Hippocampal formation (tissue), 2 donors: ENCODE data around the gene UCN.
"Not testable (repeated sequence)": the region's sequence is repeated elsewhere in the genome, so short reads cannot be mapped to it uniquely, and the experiment has no call there.

ENCODE experiments used
- DNase-seq, 2 donors: peaks; one replicate each; lab custom pipeline; 2025; lab: John Stamatoyannopoulos, UW

Gene UCN

DNA sequence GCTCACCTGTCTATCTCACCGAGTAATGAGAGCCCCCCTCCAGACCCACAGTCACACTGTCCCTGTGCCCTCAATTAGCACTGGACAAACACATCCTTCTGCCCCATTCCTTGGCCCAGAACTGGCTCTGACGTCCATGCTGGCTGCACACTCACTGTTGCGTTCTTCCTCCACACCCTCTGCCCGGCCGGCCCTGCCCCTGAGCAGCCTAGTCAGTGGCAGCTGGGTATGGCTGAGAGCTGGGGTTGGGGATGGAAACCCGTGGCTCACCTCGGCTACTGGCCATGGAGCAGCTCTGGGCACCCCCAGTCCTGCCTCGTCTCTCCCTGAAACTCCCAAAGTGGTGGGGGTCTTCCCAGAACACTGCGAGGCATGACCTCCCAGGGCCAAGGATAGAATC, 6.5 kb upstream of the UCN start:
- no peak for DNase-seq

DNA sequence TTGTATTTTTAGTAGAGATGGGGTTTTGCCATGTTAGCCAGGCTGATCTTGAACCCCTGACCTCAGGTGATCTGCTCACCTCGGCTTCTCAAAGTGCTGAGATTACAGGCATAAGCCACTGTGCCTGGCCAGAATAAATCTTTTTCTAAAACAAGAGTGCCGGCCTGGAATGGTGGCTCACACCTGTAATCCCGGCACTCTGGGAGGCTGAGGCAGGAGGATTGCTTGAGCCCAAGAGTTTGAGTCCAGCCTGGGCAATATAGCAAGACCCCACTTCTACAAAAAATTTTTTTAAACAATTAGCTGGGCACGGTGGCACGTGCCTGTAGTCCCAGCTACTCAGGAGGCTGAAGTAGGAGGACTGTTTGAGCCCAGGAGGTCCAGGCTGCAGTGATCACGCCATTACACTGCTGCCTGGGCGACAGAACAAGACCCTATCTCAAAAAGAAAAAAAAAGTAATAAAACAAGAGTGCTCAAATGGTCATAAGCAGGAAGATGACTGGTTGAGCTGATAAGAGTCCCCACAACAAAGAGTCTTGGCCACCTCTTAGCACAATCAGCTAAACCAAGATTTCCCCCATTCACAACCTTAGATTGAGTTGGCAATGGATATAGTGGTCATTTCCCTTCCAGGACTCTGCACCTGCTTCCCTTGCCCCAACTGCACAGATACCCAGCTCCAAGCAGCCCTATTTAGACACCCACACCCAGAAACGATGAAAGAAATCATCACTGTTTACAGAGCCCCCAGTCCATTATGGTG, 5.8 kb upstream of the UCN start:
- no peak for DNase-seq

DNA sequence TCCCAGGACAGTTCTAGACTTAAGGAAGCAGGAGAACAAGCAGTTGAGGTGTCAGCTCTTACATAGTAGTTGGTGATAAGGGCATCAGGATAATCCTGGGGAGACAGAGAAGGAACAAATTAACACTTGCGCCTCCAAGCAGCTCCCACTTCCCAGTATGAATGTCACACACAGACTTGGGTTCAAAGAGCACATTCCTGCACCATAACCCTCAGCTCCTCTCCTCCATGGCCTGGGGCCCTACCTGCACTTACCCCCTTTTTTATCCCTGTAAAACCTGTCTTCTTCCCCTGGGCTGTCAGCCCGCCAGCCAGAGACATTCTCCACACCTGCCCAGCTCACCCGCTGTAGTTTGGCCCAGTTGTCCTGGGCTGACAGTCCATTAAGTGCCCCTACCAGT, 3.9 kb upstream of the UCN start:
- DNase-seq: no peak

DNA sequence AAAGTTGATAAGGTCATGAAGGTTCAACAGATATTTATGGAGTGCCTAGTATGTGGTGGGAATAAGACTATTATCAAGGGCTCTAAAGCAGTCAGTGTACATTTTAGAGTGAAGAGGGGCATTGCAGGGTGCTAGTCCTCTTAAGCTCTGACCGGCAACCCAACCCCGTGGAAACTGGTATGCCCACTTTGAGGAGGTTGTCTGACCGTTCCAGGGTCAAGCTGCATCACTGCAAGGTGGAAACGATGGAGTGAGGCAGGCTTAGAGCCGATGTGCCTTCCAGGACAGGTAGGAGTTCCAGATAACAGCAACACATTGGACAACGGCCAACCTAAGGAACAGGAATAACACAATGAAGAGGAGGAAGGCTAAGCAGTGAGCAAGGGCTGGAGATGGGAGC, 1.4 kb upstream of the UCN start:
- DNase-seq: no peak

DNA sequence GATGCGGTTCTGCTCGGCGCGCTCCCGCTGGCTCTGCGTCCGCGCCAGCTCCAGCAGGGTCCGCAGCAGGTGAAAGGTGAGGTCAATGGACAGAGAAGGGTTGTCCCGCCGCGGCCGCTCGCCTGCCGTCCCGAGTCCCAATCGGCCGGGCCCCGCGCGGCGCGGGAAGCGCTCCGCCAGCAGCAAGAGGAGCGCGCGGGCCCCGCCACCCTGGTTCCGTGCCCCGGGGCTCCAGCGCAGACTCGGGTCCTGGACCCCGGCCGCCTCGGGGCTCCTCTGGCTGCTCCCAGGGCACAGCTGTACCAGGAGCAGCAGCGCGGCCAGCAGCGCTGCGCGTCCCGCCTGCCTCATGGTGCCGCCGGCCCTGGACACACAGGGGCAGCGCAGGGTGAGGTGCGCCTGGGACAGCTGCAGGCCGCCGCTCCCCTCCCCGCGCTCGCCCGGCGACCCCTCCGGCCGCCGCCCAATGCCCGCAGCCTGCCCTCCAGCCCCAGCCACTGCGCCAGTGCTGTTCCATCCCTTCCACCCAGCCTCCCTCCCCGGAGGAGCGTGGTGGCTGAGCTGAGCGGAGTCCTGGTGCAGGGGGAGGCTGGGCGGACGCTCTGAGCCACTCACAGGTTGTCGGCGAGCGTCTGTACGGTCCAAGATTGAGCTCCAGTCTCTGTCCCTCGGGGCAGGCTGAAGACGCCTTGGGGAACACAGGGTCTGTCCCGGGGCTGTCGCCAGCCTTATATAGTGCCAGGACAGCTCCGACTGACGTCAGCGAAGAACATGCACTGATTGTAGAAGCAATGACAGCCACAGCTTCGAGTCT, 493 bp downstream of the UCN start:
- DNase-seq: no peak

DNA sequence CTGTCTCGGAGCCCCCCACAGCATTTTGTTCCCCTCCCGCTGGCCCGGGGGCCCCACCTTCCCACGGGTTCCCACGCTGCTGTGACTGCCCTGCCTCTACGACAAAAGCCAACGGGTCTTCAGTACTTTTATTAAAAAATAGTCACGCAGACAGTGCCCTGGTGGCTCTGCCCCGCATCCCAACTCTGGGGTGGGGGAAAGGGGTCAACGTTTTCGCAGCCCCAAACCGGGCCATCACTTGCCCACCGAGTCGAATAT, 1.0 kb downstream of the UCN start:
- DNase-seq: no peak

DNA sequence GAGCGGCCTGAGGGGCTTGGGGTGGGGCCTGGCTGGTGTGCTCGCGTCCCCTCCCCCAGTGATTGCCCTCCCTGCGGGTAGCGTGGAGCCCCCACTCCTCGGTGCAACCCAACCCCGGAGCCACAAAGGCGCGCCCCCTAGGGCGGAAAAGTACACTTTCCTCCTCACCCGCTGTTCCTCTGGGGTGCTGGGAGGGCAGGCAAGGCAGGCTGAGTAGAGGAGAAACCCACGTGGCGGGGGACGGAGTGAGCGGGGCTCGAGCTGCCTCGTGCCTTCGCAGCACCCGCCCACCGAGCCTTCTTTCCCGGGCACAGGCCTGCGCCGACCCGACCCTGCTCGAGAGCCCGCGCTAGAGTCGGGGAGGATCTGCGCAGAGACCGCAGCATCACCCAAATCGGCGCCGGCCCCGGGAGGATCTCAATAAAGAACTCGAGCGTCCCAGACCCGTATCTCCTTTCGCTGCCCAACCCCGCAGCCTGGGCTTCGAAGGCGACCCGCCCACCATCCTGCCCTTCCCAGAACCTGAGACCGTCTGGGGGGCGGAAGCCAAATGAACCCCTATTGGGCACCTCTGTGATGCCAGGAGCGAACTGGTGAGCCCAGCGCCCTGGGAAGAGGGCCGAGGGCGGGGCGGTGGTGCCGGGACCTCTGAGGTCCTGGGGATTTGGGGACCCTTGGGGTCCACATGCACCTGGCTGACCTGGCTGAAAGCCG, 1.5 kb downstream of the UCN start:
- DNase-seq: no peak

DNA sequence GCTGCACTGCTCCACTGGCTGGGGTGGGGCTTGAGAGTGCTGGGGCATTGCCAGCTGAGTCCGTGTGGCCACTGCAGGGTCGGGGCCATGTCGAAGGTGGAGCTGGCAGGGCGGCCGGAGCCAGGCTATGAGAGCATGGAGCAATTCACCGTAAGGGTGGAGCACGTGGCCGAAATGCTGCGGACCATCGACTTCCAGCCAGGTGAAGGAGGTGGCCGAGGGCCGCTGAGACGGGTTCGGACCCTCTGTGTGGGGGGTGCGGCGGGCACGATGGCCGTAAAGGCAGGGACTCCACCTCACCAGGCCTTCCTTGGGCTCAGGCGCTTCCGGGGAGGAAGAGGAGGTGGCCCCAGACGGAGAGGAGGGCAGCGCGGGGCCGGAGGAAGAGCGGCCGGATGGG, 2.1 kb downstream of the UCN start:
- DNase-seq: no peak

DNA sequence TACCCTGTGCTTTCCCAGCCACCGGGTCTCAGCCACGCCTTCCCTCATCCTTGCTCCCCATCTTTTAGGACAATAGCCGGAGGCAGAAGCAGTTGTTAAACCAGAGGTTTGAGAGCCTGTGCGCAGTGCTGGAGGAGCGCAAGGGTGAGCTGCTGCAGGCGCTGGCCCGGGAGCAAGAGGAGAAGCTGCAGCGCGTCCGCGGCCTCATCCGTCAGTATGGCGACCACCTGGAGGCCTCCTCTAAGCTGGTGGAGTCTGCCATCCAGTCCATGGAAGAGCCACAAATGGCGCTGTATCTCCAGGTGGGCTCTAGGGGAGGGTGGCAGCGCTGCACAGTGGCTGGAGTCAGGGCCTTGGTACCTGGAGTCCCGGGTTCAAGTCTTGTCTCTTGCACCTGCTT, 2.7 kb downstream of the UCN start:
- DNase-seq: no peak

DNA sequence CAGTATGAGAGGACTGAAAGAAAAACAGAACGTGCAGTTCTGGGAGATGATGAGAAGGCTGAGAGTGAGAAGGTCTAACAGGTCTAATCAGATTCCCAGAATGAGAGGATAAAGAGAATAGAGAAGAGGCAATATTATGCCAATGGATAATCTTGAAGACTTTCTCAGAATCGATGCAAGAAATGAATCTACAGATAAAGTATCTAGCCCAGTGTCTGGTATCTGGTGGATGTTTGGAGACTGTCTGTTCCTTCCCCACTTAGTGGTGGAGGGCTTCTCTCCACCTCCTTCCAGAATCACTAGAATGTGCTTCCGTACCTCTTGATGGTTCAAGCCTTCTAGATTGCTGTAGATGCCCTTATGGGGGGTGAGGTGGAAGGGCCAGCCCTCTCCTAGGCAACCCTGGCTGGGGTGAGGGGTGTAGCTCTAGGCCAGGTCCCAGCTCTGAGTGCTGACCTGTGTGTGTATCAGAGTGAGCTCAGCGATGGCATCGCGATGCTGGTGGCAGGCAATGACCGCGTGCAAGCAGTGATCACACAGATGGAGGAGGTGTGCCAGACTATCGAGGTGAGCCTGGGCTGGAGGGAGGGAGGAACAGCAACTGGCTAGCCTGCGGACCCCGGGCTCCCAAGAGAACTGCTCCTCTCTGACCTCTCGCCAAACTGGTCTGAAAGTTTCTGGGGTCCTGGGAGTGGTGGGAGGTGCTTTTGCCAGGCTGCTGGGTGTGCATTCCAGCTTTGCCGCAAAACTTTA, 3.6 kb downstream of the UCN start:
- DNase-seq: no peak

DNA sequence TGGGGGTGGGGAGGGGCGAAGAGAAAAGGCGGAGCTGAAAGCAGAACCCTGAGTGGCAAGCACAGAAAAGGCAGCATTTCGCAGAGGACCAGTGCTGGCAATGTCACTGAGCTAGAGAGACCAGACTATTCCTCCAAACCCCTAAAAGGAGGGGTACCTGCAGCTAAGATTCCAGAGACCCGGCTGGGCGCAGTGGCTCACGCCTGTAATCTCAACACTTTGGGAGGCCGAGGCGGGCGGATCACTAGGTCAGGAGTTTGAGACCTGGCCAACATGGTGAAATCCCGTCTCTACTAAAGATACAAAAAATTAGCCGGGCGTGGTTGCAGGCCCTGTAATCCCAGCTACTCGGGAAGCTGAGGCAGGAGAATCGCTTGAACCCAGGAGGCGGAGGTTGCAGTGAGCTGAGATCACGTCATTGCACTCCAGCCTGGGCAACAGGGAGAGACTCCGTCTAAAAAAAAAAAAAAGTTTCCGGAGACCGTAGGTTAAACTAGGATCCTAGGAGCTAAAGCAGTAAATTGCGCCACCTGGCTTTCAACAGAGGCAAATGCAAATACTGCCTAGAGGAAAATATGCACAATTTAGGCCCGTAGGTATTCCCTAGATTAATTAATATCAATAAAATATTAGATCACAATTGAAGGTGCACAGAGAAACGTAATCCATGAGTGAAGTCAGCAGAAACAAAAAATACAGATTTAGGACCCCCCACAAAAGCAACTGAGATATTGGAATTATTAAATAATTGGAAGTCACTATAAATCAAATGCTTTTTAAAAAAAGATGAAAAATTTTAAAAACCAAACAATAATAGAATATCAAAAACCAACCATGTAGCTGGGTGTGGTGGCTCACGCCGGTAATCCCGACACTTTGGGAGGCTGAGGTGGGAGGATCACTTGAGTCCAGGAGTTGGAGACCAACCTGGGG, 4.9 kb downstream of the UCN start:
- peak in 1 of 2 donors; percentile 61 for DNase-seq

DNA sequence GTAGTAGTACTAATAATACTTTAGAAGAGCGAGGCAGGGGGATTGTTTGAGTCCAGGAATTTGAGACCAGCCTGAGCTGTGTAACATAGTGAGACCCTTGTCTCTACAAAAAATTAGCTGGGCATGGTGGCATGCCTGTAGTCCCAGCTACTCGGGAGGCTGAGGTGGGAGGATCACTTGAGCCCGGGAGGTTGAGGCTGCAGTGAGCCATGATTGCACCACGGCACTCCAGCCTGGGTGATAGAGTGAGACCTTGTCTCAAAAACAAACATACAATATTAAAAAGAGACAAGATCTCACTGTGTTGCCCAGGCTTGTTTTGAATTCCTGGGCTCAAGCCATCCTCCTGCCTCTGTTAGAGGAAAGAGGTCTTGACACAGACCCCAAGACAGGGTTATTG, 7.6 kb downstream of the UCN start:
- DNase-seq: not testable (repeated sequence)

DNA sequence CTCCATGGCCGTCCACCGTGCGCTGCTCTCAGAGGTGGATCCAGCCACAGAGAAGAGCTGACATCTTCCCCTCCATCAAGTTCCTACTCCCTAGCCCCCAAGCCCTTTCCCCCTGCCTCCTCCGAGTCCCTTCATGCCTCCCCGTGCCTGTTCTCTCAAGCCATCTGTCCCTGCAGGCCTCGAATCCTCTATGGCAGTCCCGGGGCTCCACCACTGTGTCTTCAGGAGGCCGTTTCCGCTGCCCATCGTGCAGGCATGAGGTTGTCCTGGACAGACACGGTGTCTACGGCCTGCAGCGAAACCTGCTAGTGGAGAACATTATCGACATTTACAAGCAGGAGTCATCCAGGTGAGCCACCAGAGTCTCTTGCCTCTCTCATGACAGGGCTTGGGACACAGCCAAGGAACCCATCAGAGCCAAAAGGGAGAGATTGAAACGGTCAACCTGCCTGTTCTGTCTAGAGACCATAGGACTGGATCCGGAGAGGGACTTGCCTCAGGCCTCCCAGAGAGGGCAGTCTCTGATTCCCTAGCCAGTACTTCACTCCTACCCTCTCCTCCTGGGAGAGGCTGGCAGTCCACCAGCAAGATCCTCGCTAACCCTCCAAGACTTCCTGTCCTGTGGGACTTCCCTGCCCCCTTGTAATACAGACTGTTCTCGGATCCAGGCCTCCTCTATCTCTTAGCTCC, 9.7 kb downstream of the UCN start:
- no peak for DNase-seq

DNA sequence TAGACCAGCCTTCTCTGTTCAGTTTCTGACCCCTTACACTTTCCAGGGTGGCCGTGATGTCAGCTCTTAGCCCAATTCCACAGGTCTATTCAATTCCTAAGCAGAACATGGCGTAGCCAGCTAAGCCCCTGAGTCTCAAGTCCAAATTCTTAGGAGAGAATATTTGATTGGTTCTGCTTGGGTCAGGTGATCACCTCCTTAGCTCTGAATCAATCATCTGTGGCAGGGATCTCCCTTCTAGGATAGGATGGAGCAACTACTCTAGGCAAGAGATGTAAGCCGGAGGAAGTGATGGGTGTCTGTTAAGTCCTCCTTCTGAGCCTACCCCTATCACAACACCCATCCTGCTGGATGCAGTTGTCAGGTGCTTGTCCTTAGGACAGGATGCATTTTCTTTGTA, 11.1 kb downstream of the UCN start:
- DNase-seq: no peak

DNA sequence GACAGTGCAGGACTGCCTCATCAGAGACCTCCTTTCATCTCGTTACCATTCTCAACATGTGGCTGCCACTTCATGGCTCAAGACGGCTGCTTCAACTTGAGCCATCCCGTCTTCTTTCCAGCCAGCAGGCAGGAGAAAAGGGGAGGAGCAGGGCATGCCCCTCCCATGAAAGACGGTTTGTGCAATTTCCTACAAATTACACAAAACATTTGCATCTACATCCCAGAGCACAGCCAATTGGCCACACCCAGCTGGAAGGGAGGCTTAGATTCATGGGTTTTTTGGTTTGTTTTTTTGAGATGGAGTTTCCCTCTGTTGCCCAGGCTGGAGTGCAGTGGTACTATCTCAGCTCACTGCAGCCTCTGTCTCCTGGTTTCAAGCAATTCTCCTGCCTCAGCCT, 11.8 kb downstream of the UCN start:
- no peak for DNase-seq

DNA sequence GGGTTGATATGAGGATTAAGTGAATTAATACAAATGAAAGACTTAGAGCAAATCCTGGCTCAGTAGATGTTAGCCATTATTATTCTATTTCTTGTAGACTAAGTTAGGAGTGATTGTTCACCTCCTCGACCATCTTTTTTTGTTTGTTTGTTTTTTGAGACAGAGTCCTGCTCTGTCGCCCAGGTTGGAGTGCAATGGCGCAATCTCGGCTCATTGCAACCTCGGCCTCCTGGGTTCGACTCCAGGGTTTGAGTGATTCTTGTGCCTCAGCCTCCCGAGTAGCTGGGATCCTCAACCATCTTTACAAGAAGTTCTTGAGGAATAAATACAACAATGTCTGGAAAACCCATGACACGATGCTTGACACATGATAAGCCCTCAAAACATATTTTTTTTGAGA, 13.3 kb downstream of the UCN start:
- DNase-seq: no peak

DNA sequence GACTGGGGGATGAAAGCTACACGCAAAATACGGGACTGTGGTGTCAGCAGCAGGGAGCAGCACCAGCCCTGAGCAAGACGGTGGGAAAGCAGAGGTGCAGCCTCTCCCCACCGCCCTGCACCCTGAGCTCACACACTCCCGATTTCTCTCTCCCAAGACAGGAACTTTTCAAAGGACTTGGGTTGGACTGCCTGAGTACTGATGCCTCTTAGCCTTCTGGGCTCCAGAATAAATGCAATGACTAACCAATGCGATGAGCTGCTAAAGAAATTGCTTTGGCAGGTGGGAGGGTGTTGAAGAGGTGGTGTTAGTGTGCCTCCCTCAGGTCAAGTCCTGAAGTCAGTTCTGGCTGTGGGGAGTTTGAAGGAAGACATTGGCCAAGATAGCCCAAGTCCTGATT, 16.4 kb downstream of the UCN start:
- no peak for DNase-seq

DNA sequence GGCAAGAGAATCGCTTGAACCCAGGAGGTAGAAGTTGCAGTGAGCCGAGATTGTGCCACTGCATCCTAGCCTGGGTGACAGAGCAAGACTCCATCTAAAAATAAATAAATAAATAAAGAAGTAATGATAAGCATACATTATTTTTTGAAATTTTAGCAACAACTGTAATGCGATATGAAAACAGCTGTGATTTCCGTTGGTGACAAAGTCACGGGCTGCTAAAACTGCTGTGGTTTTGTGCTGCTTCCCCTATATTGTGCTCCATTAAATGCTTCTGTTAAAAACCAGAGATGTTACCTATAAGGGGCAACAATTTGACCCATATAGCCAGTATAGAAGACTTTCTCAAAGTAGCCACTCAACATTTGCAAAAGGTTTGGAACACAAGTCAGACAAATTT, 17.7 kb downstream of the UCN start:
- no peak for DNase-seq

DNA sequence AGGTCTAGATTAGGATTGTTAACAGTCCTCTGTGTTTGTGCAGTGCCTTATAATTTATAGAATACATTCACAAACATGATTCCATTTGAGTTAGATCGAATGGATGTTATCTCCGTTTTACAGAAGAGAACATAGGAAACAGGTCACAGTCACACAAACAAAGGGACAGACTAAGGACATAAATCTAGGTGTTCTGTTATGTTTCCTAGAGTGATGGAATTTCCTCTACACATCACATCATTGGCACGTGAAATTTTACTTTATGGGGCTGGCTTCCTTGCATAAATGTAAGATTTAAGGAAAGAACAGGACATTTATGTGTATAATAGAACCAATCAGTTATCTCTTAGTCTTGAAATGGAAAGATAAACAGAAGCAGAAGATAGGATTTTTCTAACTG, 19.6 kb downstream of the UCN start:
- no peak for DNase-seq

DNA sequence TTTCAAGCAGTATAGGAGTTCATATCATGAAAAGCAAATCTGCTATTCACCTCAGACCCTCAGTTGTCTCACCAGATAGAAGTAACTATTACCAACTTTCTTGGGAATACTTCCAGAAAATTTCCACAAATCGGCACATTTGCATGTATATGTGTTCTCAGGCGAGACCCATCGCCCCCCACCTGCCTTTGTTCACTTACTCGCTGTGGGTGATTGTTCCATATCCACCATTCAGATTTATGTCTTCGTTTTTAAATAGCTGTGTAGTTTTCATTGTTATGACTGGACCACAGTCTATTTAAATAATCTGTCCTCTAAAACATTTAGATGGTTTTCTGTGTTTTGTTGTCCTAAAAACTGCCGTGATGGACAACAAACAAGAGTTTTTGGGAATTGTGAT, 22.8 kb downstream of the UCN start:
- DNase-seq: no peak

DNA sequence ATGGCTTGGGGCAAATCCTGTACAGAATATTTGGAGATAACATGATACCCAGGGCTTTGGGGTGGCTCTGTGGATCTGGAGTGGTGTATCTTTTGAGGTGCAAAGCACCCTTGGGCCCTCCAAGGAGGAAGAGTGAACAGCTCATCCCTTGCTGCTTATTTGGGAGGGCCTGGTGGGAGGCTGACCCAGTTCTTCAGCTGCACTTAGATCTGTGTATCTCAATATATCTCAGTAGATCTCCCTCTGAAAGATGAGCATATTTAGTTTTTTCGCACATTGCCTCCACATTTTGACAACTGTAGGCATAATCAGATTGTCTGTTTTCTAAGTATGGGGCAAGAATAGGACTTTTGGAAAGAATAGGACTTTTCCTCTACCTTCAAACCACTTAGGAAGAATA, 23.2 kb downstream of the UCN start:
- no peak for DNase-seq
